HPDE6-E6E7 (cell line): Measurements from ENCODE around the gene EFNA2.

Source experiments
- DNase-seq: peaks from one replicate; pipeline ENCODE4 v3.0.0; 2011; ENCODE audit warnings: missing footprints; ENCODE audit errors: extremely low spot score

Gene EFNA2

GRCh38 chr19:1249298-1249989 is 36.2 kb upstream of the EFNA2 start:
- DNase-seq = no peak

- no peak for DNase-seq
These were observed 35.7 kb upstream of the EFNA2 start for GRCh38 chr19:1249990-1250436.

GRCh38 chr19:1250437-1251260 is 35.0 kb upstream of the EFNA2 start:
- DNase-seq = no peak

GRCh38 chr19:1251330-1252220 is 34.1 kb upstream of the EFNA2 start:
- DNase-seq = no peak

- DNase-seq = no peak
These were observed 33.4 kb upstream of the EFNA2 start for GRCh38 chr19:1252221-1252820.

GRCh38 chr19:1252821-1253513 is 32.7 kb upstream of the EFNA2 start:
- no peak for DNase-seq

- no peak for DNase-seq
These were observed 32.1 kb upstream of the EFNA2 start for GRCh38 chr19:1253514-1254080.

GRCh38 chr19:1254081-1254527 is 31.6 kb upstream of the EFNA2 start:
- no peak for DNase-seq

GRCh38 chr19:1254530-1255185 is 31.0 kb upstream of the EFNA2 start:
- no peak for DNase-seq

- no peak for DNase-seq
These were observed 30.2 kb upstream of the EFNA2 start for GRCh38 chr19:1255186-1256161.

GRCh38 chr19:1256646-1257474 is 28.8 kb upstream of the EFNA2 start:
- no peak for DNase-seq

- DNase-seq = no peak
These were observed 28.1 kb upstream of the EFNA2 start for GRCh38 chr19:1257475-1258162.

- no peak for DNase-seq
These were observed 27.5 kb upstream of the EFNA2 start for GRCh38 chr19:1258163-1258492.

GRCh38 chr19:1258707-1259205 is 26.9 kb upstream of the EFNA2 start:
- no peak for DNase-seq

GRCh38 chr19:1259206-1259875 is 26.3 kb upstream of the EFNA2 start:
- no peak for DNase-seq

- DNase-seq = no peak
These were observed 25.6 kb upstream of the EFNA2 start for GRCh38 chr19:1259876-1260748.
